Retinal pigment epithelial cell (primary cell): ENCODE measurements around the gene ARID1B.

ENCODE experiments used
- DNase-seq: peaks from one replicate; pipeline ENCODE4 v3.0.0-alpha.2; 2010; ENCODE audit warnings: low read depth
- H3K4me3 ChIP-seq: 2 replicates; pipeline ENCODE4 v1.5.1; 2011; ENCODE audit warnings: mild to moderate bottlenecking, low read length, control low read depth, moderate library complexity
- TF ChIP-seq, protein P1 (sequence below): conservative IDR thresholded peaks from 2 replicates; pipeline ENCODE4 v1.5.1; 2011; ENCODE audit warnings: low read depth, low read length, control low read depth, inconsistent platforms

Gene ARID1B

DNA sequence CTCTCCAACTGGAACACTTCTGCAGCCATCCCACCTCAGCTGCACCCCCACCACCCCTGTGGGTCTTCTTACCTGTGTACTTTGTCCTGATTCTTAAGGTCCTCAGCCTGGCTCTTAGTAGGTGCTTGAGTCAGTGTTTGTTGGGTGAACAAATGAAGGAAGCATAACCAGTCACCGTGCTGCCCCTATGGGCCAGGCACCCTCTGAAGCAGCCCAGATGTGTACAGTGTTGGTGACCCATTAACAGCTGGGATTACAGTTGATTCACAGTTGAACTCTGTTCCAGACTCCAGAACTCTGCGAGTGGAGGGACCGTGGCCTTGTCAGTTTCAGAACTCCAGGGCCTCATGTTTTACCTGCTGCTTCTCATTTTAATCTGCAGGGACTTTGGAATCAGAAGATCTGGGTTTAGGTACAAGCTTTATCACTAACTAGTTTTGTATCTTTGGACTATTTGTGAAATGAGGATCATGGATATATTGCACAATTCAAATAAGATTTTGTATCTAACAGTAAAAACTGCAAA lies 342.4 kb downstream of the ARID1B start:
- TF ChIP-seq, protein P1, sequence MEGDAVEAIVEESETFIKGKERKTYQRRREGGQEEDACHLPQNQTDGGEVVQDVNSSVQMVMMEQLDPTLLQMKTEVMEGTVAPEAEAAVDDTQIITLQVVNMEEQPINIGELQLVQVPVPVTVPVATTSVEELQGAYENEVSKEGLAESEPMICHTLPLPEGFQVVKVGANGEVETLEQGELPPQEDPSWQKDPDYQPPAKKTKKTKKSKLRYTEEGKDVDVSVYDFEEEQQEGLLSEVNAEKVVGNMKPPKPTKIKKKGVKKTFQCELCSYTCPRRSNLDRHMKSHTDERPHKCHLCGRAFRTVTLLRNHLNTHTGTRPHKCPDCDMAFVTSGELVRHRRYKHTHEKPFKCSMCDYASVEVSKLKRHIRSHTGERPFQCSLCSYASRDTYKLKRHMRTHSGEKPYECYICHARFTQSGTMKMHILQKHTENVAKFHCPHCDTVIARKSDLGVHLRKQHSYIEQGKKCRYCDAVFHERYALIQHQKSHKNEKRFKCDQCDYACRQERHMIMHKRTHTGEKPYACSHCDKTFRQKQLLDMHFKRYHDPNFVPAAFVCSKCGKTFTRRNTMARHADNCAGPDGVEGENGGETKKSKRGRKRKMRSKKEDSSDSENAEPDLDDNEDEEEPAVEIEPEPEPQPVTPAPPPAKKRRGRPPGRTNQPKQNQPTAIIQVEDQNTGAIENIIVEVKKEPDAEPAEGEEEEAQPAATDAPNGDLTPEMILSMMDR: no peak
- no peak for DNase-seq
- no peak overlapping the region for H3K4me3 ChIP-seq

DNA sequence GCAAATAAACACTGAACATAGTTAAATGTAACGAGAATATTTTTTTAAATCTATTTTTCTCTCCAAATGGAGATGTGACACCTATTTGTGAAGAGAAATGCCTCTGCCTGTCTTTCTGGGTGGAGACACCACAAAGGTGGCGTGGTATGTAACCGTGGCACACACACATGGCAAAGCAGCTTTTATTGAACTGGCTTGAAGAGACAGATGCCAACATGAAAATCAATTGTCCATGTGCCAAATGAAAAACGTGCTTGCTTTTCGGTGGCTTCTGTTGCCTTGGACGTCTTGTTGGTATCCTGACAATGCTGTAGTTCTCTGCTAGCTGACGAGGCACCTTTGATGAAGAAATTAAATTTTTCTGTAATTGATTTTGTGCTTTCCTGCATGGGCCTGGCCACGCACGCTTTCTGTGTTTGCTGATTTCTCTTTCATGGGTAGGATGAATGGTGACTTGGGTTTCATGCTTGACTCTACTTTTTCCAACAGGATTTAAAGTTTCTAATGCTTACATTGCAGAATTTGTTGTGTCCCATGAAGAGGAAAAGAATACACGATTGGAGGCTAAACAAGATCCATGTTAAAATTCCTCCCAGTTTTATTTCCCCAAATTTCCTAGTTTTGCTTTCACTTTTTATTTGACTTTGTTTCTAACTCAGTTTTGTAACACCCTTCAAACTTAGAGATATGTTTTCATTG lies 343.5 kb downstream of the ARID1B start:
- TF ChIP-seq, protein P1: no peak
- DNase-seq: no peak
- no peak overlapping the region for H3K4me3 ChIP-seq

DNA sequence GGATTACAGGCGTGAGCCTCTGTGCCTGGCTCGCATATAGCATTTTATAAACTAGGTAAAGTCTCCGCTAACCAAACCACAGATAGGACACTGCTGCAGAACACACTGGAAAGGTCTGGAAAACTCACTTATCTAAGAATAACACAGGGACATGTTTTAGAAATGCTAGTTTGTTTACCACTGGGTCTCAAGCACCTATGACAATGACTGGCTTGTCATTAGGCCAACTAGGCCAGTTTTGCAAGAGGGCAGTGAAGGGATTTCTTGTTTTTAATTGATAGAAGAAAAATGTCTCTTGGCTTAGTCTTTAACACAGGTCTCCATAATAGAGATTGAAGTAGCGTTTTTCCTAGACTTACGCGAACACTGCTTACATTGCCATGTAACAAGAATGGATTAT lies 344.7 kb downstream of the ARID1B start:
- TF ChIP-seq, protein P1: no peak
- no peak for DNase-seq
- no peak overlapping the region for H3K4me3 ChIP-seq

DNA sequence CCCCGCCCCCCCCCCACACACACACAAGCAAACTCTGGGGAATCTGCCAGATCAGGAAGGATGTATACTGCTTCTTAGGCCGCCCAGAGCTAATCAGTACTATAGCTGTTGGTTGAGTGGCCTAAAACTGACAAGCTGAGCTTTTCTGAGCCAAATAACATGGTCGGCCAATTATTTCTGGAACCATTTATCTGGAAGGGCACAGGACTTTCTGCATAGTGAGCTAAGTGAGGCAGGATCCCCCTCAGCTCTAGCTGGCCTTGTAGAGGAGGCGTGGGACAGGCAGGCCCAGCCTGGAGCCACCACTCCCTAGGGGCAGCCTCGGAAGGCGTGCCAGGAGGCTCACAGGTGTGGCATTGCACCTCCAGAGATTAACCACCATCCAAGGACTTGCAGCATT lies 346.1 kb downstream of the ARID1B start:
- no peak for DNase-seq
- TF ChIP-seq, protein P1: no peak
- H3K4me3 ChIP-seq: no peak overlapping the region

DNA sequence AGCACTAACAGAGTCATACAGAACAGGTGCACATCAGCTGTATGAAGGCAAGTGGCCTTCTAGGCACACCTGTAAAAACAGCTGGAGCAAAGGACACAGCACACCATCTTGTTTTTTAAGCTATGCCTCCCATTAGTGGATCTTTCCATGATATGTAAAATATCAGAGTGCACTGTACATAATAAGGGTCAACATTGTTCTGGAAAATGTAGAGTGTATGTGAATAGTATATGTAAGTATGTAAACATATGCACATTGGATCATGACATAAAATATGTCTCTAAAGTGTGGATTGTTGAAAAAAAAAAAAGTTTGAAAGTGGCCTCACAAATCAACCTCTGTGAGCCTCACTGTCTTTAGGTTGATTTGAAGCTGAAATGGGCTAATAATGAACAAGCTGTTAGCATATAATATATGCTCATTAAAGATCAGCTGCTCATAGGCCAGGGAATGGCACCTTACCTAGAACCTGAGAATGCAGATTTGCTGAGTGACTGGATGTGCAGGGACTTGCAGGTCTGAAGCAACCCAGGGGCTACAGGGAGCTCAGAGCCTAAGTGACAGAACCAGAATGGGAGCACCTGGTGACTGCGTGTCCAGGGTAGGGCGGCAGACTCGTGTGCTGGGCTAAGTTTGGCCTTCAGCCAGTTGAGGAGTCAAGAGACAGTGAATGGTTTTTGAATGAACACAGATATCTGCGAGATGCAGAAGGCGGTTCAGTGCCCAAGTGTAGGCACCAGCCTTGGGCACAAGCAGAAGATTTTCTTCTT lies 347.5 kb downstream of the ARID1B start:
- H3K4me3 ChIP-seq: no peak overlapping the region
- DNase-seq: no peak
- TF ChIP-seq, protein P1: no peak

DNA sequence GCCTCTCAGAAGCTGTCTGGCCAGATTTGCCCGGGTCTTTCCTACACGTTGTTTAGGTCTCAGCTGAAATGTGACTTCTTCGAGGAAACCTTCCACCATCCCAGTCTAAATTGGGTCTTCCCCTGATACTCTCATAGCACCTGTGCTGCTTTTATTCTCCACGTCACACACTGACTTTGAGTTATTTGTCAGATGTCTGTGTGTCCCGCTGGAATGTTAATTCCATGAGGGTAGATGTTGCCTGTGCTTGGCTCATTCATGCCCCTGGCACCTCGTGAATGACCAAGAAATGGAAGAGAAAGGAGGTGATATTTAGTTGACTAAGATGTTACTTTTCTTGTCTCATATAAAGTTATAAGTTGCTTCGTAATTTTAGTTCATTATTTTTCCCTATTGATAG lies 348.4 kb downstream of the ARID1B start:
- no peak overlapping the region for H3K4me3 ChIP-seq
- no peak for DNase-seq

More for the DNA sequence above, 348.4 kb downstream of the ARID1B start:
- TF ChIP-seq, protein P1: no peak
